GM19023 (cell line): ENCODE results near the gene MND1.

Experiments used
- ATAC-seq: cut with Tn5 transposase; IDR thresholded peaks from one replicate; pipeline ENCODE4 v1.9.1; 2021; ENCODE audit warnings: mild to moderate bottlenecking, moderate library complexity; ENCODE audit not compliant: unreplicated experiment

Gene MND1

DNA sequence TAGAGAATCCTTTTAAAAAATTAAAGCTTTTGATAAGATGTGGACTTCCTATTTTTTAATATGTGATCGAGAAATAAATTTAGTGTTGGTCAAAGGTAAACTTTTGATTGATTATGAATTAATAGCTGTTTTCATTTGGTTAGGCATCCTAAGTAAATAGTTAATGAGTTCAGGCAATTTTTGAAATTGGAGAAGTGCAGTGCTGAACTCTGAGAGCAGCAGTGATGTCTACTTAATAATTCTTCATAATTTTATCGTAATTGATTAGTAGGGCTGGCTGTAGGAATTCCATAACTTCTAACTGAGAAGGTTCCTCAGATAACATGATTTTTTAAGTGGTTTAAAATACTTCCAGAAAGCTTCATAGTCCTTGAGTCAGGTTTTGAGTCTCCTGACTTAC is 1.5 kb downstream of the MND1 start:
- ATAC-seq: no peak

DNA sequence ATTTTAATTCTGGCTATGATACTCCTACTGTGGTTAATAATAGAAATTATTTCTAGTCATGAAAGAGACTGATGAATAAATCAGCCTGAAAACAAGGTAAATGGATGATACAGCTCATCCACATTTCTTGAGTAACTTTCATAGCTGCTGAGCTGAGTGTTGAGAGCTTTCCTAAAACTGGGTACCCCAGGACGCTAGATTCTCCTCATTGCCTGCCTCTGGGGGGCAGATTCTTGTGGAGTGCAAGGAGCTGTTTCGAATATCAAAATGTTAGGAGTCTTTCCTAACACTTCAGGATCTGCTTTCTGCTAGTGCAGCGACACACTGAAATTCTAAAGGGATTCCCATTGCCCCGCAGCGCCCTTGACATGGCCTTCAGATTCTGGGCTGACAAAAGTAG is 2.1 kb downstream of the MND1 start:
- ATAC-seq: no peak

DNA sequence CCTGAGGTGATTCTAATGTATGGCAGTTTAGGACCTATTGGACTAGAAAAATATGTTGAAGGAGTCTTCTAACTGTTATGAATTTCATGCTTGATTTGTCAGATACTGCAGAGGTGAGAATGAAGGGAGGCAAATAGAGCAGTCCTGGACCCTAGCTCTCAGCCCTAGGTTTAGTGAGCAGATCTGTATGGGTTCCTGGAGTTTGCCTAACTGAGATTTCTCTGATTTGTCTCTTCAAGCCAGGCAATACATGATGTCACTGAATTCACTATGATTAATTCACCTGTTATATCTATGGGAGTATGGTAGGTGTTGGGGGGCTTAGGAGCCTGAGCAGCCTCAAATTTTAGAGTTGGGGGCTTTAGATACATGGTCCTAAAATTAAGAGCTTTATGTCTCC is 2.6 kb downstream of the MND1 start:
- no peak for ATAC-seq

DNA sequence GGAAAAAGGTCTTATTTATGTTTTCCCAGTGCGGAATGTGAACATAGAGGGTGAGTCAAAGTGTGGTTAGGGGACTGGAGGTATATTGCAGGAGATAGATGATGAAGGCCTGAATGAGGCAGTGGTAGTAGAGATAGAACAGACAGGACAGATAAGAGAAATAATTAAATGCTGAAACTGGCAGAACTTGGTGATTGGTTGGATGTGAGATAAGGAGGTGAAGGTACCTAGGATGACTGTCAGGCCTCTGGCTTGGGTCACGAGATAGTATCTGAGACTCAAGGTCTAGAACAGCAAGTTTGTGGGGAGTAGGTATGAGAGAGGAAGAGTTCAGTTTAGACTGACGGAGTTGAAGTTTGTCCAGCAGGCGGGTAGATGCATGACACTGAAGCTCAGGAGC is 3.5 kb downstream of the MND1 start:
- ATAC-seq: no peak

DNA sequence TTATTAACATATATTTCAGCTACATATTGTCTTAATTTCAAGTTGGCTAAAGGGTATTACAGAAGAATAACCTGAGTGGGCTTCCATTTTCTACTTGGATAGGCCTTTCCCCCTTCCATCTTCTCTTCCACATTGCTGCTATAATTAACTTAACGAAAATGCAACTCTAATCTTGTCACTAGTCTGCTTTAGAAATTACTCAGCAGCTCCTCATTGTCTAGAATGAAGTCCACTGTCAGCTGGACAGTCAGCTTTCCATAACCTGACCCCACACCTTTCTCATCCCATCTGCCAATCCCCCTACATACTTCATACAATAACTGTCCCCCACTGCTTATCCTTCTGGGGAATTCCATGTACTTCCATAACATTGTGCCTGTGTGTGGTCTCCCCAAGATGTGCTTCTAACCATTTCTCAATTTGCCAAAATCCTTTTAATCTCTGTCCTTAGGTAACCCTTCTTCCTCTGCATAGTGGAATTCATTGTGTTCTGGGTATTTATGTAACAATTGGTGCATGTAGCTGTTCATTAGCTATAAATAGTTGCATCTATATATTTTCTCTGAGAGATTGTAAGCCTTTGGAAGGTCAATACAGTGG is 4.8 kb downstream of the MND1 start:
- ATAC-seq: no peak

DNA sequence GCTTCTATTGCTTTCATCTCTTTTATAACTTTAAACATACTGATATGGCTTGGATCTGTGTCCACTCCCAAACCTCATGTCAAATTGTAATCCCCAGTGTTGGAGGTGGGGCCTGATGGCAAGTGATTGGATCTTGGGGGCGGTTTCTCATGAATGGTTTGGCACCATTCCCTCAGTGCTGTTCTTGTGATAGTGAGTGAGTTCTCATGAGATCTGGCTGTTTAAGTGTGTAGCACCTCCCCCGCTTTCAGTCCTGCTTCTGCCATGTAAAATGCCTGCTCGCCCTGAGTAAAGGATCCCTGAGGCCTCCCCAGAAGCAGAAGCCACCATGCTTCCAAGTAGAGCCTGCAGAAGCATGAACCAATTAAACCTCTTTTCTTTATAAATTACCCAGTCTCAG is 17.7 kb downstream of the MND1 start:
- ATAC-seq: no peak

DNA sequence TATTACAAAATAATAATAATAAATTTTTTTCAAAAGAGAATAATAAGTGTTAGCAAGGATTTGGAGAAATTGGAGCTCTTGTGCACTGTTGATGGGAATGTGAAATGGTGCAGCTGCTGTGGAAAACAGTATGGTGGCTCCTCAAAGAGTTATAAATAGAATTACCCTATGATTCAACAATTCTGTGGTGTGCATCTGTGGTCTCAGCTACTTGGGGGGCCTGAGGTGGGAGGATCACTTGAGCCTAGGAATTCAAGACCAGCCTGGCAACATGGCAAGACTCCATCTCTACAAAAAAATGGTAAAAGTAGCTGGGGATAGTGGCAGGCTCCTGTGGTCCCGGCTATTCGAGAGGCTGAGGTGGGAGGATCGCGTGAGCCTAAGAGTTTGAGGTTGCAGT is 19.6 kb downstream of the MND1 start:
- no peak for ATAC-seq

DNA sequence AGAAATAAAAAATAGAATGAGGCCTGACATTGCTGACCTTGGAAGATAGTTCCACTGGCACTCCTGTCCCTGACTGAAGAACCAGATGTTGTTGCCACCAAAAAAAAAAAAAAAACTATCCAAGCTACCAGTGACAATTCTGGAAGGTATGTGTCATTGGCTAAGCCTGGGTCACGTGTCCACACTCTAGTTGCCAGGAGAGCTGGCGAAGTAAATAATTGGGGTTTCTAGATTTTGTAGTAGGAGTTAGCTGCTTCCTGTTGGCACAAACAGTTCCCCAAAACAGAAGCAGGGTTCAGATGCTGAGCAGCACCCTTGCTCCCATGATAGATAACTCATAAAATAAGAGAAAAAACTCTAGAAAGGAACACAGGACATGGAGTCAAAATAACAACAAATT is 20.5 kb downstream of the MND1 start:
- ATAC-seq: no peak

DNA sequence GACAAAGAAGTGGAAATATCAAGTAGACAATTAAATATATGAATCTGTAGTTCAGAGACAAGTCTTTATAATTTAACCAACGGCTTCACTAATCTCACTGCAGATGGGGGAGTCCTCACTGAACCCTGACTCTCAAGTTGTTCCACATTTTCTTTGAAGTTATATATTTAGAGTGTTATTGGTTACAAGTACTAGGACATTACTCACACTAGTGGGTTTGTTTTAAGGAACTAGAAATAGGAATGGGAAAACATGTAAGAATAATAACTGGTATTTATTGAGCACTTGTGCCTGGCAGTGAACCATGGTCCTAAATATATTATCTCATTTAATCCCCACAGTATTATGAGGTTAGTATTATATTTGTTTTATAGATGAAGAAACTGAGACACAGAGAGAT is 22.0 kb downstream of the MND1 start:
- no peak for ATAC-seq

DNA sequence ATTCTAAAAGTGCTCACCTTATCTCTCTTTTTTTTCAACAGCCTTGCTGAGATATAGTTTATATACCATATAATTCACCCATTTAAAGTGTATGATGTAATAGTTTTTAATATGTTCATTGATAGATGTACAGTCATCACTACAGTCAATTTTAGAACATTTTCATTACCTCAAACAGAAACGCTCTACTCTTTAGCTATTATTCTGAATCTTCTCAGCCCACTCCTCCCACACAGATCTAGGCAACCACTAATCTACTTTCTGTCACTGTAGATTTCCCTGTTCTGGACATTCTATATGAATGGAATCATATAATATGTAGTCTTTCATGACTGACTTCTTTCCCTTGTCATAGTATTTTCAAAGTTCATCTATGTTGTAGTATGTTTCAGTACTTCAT is 22.6 kb downstream of the MND1 start:
- no peak for ATAC-seq

DNA sequence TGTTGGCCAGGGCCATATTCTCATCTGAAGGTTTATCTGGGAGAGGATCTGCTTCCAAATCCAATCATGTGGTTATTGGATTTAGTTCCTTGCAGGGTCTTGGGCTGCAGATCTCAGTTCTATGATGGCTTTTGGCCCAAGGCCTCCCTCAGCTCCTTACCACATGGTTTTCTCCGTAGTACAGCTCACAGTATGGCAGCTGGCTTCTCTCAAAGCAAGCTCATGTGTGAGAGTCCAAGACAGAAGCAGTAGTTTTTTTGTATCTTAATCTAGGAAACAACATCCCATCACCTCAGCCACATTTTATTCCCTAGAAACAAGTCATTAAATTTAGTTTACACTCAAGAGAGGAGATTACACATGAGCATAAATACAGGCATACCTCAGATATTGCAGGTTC is 24.5 kb downstream of the MND1 start:
- ATAC-seq: no peak

DNA sequence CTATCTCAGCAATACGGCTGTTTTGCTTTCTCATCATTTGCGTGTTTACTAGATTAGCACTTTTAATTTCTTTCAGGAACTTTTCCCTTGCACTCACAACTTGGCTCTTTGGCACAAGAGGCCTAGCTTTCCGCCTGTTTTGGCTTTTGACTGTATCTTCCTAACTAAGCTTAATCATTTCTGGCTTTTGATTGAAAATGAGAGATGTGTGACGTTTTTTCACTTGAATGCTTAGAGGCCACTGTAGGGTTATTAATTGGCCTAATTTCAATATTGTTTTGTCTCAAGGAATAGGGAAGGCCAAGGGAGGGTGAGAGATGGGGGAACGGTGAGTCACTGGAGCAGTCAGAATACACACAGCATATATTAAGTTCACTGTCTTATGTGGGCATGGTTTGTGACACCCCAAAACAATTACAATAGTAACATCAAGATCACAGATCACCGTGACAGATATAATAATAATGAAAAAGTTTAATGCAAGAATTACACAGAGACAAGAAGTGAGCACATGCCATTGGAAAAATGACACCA is 27.3 kb downstream of the MND1 start:
- no peak for ATAC-seq

DNA sequence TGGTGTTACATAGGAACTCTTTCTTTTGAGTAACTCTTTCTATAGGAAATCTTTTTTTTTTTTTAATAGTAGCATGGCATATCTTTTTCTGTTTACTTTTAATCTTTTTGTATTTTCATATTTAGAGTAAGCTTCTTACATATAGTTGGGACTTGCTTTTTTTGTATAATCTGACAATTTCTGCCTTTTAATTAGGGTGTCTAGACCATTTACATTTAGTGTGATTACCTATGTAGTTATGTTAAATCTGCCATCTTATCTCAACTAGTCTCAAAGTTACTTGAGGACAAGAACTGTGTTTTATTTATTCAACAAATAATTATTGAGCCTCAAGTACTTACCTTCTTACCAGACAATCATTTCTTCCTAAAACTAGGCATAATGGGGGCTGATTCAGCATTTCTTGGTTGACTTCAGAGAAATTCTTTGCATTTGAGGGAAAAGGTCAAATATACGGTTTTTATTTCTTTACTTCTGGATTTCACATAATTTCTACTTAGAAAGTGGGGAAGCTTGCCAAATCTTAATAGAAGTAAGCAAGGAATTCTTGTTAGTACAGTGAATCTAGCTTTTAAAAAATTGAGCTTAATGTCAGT is 28.6 kb downstream of the MND1 start:
- no peak for ATAC-seq

DNA sequence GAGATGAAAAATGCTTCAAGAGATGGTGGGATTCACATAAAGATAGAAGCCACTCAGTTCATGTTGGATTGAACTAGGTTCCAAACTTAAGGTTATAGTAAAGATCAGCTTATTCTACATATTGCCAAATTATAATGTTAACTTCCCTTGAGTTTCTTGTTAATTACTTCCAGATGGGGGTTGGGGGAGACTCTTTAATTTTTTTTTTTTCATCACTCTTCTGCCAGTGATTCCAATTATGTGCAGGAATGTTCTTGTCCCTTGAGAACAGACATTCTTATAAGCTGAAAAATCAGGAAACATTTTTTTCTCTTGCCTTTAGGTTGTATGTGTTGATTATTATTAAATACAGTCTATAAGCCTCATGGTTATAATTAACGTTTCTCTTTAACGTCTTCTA is 30.0 kb downstream of the MND1 start:
- ATAC-seq: no peak

DNA sequence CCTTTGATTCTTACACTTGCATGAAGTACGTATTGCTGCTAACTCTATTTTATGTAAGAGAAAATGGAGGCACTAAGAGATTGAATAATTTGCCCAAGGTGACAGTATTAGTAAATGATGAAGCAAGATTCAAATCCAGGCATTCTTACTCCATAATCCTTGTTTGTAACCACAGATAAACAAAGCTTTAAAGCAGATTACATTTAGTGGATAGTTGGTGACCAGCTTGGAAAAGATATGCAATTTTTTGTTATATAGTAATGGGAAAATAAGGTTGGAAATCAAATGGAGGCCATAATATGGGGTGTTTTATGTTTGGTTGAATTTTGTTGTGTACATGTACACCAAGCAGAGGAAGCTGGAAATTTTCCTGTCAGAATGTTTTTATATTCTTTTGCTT is 30.8 kb downstream of the MND1 start:
- ATAC-seq: no peak

DNA sequence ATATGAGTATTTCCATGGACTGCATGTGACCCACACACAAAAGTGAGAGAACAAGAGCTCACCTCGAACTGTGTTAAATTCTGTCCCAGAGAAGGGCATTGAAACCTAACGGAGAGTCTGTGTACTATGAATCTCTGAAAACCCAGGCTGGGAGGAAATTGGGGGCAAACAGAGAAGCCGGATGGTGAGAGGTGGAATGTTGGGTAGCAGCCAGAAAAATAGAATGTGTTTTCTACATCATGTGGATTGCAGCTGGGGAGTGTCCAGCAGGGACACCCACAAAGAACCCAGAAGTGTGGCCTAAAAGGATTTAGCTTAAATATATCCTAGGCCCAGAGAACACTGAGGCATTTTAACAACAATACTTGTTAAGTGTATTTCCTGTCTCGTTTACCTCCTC is 38.6 kb downstream of the MND1 start:
- no peak for ATAC-seq

DNA sequence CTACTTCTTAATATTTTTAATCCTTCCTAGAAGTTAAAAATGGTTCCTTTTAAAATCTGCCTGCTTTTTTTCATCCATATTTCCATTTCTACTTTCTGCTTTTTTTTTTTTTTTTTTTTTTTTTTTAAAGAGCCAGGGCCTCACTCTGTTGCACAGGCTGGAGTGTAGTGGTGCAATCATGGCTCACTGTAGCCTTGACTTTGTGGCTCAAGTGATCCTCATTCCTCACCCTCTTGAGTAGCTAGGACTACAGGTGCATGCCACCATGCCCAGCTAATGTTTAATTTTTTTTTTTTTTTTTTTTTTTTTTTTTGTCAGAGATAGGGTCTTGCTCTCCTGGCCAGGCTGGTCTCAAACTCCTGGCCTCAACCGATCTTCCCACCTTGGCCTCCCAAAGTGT is 39.7 kb downstream of the MND1 start:
- ATAC-seq: no peak

DNA sequence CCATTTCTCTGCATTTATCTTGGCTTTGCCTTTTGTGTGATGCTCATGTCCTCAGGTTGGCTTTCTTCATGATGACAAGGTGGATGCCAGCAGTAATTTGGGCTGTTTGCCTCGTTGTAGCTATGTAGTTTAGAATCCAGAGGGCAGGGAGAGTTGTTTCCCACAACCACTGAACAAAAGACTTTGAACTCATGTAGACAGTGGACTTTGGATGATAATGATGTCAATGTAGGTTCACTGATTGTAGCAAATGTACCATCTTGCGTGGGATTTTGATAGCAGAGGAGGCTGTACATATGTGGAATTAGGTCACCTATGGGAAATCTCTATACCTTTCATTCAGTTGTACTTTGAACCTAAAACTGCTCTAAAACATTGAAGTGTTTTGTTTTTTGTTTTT is 41.3 kb downstream of the MND1 start:
- no peak for ATAC-seq

DNA sequence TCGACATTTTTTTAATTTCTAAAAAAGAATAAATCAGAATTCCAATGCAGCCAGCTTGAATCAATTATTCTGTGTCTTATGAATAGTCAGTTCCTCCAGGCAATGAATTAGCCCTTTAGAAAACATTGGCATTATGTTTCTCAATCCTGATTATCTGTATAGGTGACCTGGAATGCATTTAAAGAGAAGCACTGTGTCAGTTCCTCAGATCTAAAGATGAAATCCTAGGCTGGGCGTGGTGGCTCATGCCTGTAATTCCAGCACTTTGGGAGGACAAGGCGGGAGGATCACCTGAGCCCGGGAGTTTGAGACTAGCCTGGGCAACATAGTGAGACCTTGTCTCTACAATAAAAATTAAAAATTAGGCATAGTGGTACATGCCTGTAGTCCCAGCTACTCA is 43.5 kb downstream of the MND1 start:
- no peak for ATAC-seq

DNA sequence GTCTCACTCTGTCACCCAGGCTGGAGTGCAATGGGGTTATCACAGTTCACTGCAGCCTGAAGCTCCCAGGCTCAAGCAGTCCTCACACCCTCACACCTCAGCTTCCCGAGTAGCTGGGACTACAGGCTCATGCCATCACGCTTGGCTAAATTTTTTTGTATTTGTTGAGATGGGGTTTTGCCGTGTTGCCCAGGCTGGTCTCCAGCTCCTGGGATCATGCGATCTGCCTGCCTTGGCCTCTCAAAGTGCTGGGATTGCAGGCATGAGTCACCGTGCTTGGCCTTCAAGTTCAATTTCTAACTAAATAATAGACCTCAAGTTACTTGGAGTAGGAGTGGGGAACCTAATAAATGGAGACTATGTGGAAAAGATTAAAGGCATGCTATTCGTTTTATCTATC is 48.9 kb downstream of the MND1 start:
- ATAC-seq: no peak

DNA sequence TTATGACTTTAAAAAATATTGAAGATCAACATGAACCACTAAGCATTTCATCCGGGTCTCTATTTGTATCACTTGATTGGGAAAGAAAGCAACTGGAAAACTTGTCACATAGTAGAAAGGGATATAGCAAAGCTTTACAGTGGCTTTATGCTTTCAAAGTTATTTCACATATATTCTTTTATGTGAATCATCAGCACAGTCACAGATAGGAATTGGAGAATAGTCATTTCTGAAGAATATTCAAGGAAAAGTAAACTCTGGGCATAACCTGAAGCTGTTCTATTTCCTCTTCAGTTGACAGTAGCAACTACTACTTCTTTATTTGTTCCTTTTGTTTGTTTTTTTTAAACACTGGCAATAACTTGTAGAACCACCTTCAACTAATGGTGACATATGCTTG is 50.5 kb downstream of the MND1 start:
- no peak for ATAC-seq

DNA sequence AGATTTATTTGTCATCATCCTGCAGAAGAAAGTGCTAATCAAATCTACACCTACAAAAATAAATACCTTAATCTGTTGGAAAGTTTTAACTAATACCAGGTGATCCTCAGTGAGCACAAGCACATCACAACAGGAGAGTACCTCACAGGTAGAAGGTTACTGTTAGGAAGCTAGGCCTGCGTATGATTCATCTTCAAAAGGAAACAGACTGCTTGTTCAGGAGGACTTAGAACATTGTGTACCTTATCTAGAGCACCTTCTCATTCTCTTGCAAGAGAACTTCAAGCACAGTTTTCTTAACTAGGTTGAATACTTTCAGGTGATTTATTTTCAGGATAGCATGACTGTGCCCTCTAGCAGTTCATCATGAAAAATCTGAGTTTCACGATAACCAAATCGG is 54.2 kb downstream of the MND1 start:
- ATAC-seq: no peak

DNA sequence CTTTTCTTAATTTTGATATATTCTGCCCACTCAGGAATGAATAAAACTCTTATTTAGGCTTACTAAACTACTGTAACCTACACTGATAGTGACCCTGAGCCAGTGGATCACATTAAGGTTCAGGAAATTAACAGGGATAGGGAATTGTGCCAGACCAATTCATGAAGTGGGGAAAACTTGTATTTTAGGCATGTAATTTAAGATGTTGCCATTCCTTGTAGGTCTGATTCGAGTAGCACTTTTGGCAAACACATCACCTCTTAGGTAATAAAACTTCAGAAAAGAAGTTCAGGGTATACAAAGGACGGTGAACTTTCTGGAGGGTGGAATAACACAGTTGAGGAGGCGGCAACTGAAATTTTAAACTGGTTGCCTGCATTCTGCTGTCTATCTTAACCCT is 54.9 kb downstream of the MND1 start:
- no peak for ATAC-seq
